Hepatocyte (in vitro differentiated cells): ENCODE results near the gene HOXB6. TPM values are rescaled to one million over a fixed set of nuclear protein-coding genes. Genes with fewer than 3 reads are reported as not detected.

Source experiments
- DNase-seq: peaks from one replicate; pipeline ENCODE4 v3.0.0-alpha.2; 2016; ENCODE audit warnings: low spot score
- H2AFZ ChIP-seq: fragments of 200-600 bp; sonication (generic); 2 replicates; pipeline ENCODE4 v1.6.0; 2016; ENCODE audit warnings: antibody characterized with exemption, mild to moderate bottlenecking
- H3K27ac ChIP-seq: fragments of 200-600 bp; sonication (generic); 2 replicates; pipeline ENCODE4 v1.5.1; 2016; ENCODE audit warnings: mild to moderate bottlenecking
- H3K27me3 ChIP-seq: fragments of 200-600 bp; sonication (generic); 2 replicates; pipeline ENCODE4 v1.6.1; 2016
- H3K36me3 ChIP-seq: fragments of 200-600 bp; sonication (generic); replicated peaks from 2 replicates; pipeline ENCODE4 v1.5.1; 2016; ENCODE audit warnings: low read depth; ENCODE audit not compliant: insufficient read depth
- H3K4me1 ChIP-seq: fragments of 200-600 bp; sonication (generic); 2 replicates; pipeline ENCODE4 v1.5.1; 2016; ENCODE audit warnings: mild to moderate bottlenecking, moderate library complexity; ENCODE audit not compliant: insufficient read depth
- H3K4me2 ChIP-seq: fragments of 200-600 bp; sonication (generic); 2 replicates; pipeline ENCODE4 v1.6.0; 2016
- H3K4me3 ChIP-seq: fragments of 200-600 bp; sonication (generic); 2 replicates; pipeline ENCODE4 v1.5.1; 2016; ENCODE audit warnings: mild to moderate bottlenecking
- H3K79me2 ChIP-seq: fragments of 200-600 bp; sonication (generic); 2 replicates; pipeline ENCODE4 v1.6.0; 2017; ENCODE audit warnings: mild to moderate bottlenecking
- H3K9me2 ChIP-seq: fragments of 200-600 bp; sonication (generic); replicated peaks from 2 replicates; pipeline ENCODE4 v1.6.0; 2017; ENCODE audit warnings: mild to moderate bottlenecking; ENCODE audit not compliant: insufficient read depth
- H3K9me3 ChIP-seq: fragments of 200-600 bp; sonication (generic); 2 replicates; pipeline ENCODE4 v1.5.1; 2016; ENCODE audit warnings: low read depth, mild to moderate bottlenecking
- H4K20me1 ChIP-seq: fragments of 200-600 bp; sonication (generic); 2 replicates; pipeline ENCODE4 v1.6.0; 2016; ENCODE audit warnings: mild to moderate bottlenecking; ENCODE audit not compliant: insufficient read depth, poor library complexity, severe bottlenecking
- EZH2 ChIP-seq: fragments of 200-600 bp; sonication (generic); IDR thresholded peaks from 2 replicates; pipeline ENCODE4 v1.6.1; 2016; ENCODE audit warnings: antibody characterized with exemption, mild to moderate bottlenecking, borderline replicate concordance
- EZH2phosphoT487 ChIP-seq: fragments of 200-600 bp; sonication (generic); IDR thresholded peaks from one replicate; pipeline ENCODE4 v1.6.1; 2018; ENCODE audit warnings: antibody characterized with exemption, mild to moderate bottlenecking, low read depth, moderate library complexity; ENCODE audit not compliant: unreplicated experiment, severe bottlenecking
- WGBS: methylation state at CpG from one replicate; pipeline ENCODE4 v1.1.6; 2016; ENCODE audit warnings: low lambda C conversion rate; ENCODE audit errors: missing lambda C conversion rate; 5-methylcytosine and 5-hydroxymethylcytosine counted together
- polyA plus RNA-seq: library from polyadenylated mRNA; unstranded; fragments of >200 nt; fragmentation: Nextera tagmentation; extraction: Ambion mirVana; gene quantifications from 2 replicates; pipeline ENCODE4 v1.2.1, GENCODE V29; 2016
- total RNA-seq: library from RNA; depleted of rRNA; stranded (reverse); fragments of >200 nt; gene quantifications from 2 replicates; pipeline ENCODE4 v1.2.3, GENCODE V29; 2014
- TF ChIP-seq, protein P1 (sequence below): fragments of 200-600 bp; sonication (generic); IDR thresholded peaks from 2 replicates; pipeline ENCODE4 v1.5.1; 2016; ENCODE audit warnings: antibody characterized with exemption, mild to moderate bottlenecking; ENCODE audit not compliant: poor library complexity

The HOXB6 gene
- total and polyA plus RNA-seq, 2 experiments from 2014 or later, result 4.8 to 7.7 TPM

DNA sequence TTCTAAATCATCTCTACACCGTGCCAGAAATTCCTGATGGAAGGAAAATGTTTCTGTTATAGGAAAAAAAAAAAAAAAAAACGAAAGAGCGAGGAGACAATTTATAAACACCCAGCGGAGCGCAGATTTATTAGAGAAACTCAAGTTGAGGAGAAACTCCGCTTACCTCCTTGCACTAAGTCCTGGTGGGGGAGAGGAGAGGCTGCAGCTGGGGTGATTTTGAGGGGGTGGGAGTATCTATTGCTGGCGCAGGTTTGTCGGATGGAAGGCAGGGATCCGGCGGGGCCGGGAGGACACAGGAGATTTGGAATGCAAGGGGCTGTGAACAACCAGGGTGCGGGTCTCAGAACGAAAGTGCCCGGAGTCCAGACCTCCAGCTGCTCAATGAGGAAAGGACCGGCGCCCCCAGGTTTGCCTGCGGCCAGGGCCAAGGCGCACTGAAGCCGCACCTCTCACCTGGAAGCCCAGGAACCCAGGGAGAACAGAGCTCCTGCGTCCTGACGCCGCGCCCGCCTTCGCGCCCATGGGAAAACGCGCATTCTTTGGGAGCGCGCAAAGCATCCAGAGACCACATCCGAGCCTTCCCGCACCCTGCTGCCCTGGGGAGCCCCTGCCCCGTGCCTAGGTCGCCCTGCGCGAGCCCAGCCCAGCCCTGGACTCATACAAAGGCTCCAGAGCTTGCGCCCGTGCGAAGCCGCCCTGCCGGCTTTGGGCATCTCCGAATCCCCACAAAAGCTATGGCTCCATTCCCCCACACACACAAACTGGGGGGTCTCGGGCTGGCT lies 12.9 kb upstream of the HOXB6 start:
- peak; percentile 66 for TF ChIP-seq EZH2
- TF ChIP-seq, protein P1, sequence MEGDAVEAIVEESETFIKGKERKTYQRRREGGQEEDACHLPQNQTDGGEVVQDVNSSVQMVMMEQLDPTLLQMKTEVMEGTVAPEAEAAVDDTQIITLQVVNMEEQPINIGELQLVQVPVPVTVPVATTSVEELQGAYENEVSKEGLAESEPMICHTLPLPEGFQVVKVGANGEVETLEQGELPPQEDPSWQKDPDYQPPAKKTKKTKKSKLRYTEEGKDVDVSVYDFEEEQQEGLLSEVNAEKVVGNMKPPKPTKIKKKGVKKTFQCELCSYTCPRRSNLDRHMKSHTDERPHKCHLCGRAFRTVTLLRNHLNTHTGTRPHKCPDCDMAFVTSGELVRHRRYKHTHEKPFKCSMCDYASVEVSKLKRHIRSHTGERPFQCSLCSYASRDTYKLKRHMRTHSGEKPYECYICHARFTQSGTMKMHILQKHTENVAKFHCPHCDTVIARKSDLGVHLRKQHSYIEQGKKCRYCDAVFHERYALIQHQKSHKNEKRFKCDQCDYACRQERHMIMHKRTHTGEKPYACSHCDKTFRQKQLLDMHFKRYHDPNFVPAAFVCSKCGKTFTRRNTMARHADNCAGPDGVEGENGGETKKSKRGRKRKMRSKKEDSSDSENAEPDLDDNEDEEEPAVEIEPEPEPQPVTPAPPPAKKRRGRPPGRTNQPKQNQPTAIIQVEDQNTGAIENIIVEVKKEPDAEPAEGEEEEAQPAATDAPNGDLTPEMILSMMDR, result no peak
- peak; percentile 28 for TF ChIP-seq EZH2phosphoT487
- Histone ChIP-seq H3K9me2 (no peaks in the 10 kb centered on the region), H3K27me3 (peaks cover 94% of the 10 kb centered on the region), H4K20me1 (no peaks in the 10 kb centered on the region), H3K36me3 (no peaks in the 10 kb centered on the region), H3K27ac (no peak overlapping the region), H3K79me2 (no peaks in the 10 kb centered on the region), H3K4me1 (peaks cover 6% of the 10 kb centered on the region), H3K4me3 (no peak overlapping the region), H3K4me2 (peak overlapping the region; percentile 28), H3K9me3 (no peaks in the 10 kb centered on the region), H2AFZ (no peak overlapping the region)
- 10% methylated on average over 39 of the region's 43 CpGs for WGBS
- no peak for DNase-seq

DNA sequence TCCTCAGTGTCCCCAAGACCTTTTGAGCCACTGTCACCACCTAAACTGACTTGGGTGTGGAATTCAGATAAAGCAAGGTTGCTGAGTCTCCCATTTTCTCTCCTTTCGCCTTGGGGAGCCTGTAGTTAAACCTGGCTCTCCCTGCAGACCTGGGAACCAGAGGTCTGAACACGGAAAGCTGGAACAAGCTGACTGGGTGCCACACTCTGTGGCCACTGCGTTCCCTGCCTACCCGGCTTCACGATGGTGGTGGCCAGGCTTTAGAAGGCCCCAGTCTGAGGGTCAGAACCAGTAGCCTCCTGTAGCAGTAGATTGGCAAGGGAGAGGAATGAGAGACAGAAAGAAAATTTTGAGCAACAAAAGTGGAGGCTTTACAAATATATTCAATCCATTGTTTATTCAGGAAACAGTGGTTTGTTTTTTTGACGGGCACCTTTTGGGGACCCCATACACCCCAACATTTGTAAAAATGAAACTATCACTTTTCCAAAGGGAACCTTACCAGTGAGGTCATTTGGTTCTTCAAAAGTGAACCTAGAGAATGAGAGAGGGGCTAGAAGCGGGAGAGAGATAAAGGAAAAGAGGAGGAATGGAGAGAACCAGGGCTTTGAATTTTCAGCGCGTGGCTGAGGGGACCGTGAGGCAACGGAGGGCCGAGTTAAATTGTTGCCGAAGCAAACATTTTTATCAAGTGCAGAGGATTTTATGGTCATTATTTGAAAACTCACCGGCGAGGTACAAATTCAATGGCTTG lies 12.1 kb upstream of the HOXB6 start:
- no peak for DNase-seq
- Histone ChIP-seq H3K27me3 (peaks cover 94% of the 10 kb centered on the region), H2AFZ (no peak overlapping the region), H3K79me2 (no peaks in the 10 kb centered on the region), H3K27ac (no peak overlapping the region), H3K4me1 (peaks cover 6% of the 10 kb centered on the region), H3K4me3 (no peak overlapping the region), H3K9me3 (no peaks in the 10 kb centered on the region), H4K20me1 (no peaks in the 10 kb centered on the region), H3K36me3 (no peaks in the 10 kb centered on the region), H3K4me2 (peak overlapping the region; percentile 28), H3K9me2 (no peaks in the 10 kb centered on the region)
- TF ChIP-seq, protein P1, result no peak
- TF ChIP-seq EZH2phosphoT487 (peak; percentile 33), EZH2 (no peak)
- WGBS, result 20% methylated on average over 15 of the region's 15 CpGs

DNA sequence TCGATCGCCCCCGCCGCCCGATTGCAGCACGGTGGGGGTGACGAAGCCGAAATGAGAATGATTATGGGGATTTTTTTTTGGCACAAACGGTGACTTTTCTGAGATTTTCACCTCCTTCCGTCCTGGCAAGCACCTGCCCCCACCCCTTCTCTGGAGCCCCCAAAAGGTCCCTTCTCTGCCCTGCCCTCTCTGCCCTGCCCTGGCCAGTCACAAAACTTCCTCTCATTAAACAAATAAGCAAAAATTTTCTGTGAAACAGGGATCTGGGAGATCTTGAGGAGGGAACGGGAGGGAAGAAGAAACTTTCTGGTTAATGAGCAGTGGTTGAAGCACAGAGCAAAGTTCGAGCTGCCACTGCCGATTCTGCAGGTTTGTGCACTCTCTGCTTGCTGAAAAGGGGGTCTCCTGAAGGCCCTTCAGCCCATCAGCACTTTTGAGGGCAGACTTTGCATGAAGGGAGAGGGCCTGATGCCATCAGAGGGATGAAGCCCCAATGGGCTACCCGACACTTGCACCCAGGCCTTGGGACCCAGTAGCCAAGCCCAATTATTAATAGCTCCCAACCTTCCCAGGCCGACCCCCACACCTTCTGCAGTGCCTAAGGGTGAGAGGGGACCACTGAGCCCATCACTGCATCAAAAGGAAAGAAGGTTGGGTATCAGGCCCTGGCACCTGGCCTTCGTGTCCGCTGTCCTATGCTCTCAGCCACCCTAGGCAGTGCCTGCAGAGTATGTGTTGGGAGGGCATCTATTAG lies 11.4 kb upstream of the HOXB6 start:
- DNase-seq, result no peak

More for the DNA sequence above, 11.4 kb upstream of the HOXB6 start:
- peak; percentile 30 for TF ChIP-seq EZH2phosphoT487
- TF ChIP-seq, protein P1, result no peak
- no peak for TF ChIP-seq EZH2
- peaks cover 6% of the 10 kb centered on the region for H3K4me1 ChIP-seq
- H3K9me2 ChIP-seq, result no peaks in the 10 kb centered on the region
- H3K4me2 ChIP-seq, result peak overlapping the region; percentile 78
- H3K36me3 ChIP-seq, result no peaks in the 10 kb centered on the region
- no peak overlapping the region for H2AFZ ChIP-seq
- no peak overlapping the region for H3K4me3 ChIP-seq
- no peak overlapping the region for H3K27ac ChIP-seq
- 20% methylated on average over 17 of the region's 17 CpGs for WGBS
- no peaks in the 10 kb centered on the region for H3K79me2 ChIP-seq
- H4K20me1 ChIP-seq, result no peaks in the 10 kb centered on the region
- H3K9me3 ChIP-seq, result no peaks in the 10 kb centered on the region
- H3K27me3 ChIP-seq, result peaks cover 94% of the 10 kb centered on the region
